DLD1 (cell line): ENCODE measurements around the gene TMOD3.
"Not testable (repeated sequence)": the region's sequence is repeated elsewhere in the genome, so short reads cannot be mapped to it uniquely, and the experiment has no call there.

Experiments
- in situ Hi-C: cut with HindIII; loops from 2 replicates; pipeline ENCODE4 v1.10.0; 2017; ENCODE audit warnings: low sequenced_read_pairs

Gene TMOD3

DNA sequence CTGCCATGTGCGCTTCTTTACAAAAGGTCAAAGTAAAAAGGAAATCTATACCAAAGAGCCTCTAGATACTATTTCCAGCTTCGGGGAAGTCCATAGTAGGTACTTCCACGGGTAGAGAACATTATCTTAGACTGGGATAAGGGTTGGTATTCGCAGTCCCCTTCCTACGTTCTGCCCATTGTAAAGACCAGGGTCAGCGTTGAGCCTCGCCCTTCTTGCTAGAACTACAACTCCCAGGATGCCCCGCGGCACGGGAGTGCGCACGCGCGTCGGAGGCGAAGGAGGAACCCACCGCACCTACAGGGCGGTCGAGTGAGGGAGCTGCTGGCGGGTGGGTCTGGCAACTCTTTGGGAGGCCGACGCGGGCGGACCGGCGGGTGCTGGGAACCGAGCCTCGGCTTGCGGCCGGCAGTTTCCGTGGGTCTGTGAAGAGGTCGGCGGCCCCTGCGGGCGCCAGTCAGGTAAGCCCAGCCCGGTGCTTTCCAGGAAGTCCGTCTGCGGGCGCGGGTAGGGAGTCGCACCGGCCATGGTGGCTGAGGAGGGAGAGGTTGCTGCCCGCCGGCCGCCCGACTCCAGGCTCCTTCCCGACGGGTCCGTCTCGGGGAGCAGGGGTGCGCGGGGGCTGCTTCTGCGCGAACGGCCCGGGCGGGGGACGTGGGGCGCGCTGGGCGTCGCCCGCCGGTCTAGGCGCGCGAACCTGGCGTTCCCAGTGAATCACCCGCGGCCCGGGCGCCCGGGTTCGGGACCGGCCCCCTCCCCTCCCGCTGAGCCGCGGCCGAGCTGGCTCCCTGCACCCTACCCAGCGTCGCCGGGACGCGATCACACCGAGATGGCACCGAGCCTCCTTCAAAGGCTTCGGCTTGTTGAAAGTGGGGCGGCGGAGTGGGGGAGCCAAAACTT lies at the start of gene TMOD3:
Gene TMOD3 (plus strand): TSS at position 278 of the 900 bp plus-strand sequence. CDS start 33,232 bp downstream, outside the sequence.
- in situ Hi-C loops, result no loop called here

DNA sequence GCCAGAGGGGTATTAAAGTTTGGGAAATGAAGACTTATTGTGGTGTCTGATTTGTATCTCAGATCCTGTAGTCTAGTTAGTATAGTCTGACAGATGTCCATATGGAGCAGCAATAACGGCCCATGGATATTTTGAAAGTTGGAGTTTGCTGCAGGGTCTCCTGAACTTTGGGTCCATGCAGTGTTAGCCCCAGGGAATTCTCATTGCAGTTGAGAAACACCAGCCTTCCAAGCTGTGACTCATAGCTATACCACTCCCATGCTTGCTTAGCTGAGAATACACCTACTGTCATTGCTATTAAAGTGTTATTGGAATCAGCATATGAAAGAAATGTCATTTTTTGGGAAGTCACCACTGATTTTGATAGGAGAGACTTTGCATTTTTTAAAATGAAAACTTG lies 48.8 kb upstream of the TMOD3 start:
- in situ Hi-C loops, result no loop called here

DNA sequence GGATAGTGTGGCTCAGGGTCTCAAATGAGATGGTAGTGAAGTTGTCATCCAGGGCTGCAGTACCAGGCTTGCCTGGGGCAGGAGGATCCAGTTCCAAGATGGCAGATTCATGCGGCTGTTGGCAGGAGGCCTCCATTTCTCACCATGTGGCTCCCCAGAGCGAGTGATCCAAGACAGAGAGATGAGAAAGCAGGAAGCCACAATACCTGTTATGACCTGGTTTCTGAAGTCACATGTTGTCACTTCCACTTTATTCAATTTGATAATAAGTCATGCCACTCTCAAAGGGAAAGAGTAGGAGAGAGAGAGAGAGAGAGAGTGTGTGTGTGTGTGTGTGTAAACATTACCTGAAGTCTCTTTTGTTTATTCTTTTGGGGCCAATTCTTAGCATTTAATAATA lies 47.9 kb upstream of the TMOD3 start:
- in situ Hi-C loops, result no loop called here

DNA sequence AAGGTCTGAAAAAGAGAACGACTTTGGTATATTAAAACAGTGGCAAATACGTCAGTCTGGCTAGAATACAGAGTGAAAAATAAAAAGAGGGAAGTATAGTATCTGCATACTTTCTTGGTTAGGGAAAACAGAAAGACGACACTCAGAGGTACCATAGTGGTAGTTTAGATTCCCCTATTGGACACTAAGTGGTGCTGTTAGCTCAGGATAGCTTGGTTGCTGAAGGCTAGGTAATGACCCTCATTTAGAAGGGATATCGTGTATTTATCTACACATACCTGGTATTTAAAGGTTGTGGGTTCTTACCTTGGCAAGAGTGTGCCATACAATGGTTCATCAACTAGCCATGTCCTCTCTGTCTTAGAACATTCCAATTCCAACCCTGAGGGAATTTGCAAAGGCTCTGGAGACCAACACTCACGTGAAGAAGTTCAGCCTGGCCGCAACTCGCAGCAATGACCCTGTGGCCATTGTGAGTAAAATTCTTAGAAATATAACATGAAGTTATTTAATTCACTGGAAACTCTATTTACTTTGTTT lies 47.0 kb upstream of the TMOD3 start:
- in situ Hi-C loops, result no loop called here

DNA sequence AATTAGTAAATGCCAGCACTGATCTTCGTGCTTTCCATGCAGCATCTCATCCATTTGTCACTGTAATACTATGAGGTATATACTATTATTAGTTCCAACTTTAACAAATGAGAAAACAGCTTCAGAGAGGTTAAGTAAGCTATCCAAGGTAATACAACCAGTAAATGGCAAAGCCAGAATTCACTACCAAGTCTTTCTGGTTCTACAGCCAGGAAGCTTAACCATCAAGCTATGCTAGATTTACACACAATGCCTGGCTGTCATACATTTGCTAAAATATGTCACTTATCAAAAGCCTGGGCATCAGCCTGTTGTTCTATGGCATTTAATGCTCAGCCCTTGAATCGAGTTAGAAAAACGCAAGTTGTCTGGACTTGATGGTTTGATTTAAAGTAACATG lies 45.5 kb upstream of the TMOD3 start:
- in situ Hi-C loops, result no loop called here

DNA sequence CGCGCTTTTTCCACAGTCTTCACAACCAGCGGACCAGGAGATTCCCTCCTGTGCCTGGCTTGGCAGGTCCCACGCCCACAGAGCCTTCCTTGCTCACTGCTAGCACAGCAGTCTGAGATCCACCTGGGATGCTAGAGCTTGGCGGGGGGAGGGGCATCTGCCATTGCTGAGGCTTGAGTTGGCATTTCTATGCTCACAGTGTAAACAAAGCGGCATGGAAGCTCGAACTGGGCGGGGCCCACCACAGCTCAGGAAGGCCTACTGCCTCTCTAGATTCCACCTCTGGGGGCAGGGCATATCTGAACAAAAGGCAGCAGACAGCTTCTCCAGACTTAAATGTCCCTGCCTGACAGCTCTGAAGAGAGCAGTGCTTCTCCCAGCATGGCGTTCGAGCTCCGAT lies 42.3 kb upstream of the TMOD3 start:
- in situ Hi-C loops, result not testable (repeated sequence)

DNA sequence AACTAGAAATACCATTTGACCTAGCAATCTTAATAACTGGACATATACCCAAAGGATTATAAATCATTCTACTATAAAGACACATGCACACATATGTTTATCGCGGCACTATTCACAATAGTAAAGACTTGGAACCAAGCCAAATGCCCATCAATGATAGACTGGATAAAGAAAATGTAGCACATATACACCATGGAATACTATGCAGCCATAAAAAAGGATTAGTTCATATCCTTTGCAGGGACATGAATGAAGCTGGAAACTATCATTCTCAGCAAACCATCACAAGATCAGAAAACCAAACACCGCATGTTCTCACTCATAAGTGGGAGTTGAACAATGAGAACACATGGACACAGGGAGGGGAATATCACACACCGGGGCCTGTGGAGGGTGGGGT lies 37.0 kb upstream of the TMOD3 start:
- in situ Hi-C loops, result not testable (repeated sequence)

DNA sequence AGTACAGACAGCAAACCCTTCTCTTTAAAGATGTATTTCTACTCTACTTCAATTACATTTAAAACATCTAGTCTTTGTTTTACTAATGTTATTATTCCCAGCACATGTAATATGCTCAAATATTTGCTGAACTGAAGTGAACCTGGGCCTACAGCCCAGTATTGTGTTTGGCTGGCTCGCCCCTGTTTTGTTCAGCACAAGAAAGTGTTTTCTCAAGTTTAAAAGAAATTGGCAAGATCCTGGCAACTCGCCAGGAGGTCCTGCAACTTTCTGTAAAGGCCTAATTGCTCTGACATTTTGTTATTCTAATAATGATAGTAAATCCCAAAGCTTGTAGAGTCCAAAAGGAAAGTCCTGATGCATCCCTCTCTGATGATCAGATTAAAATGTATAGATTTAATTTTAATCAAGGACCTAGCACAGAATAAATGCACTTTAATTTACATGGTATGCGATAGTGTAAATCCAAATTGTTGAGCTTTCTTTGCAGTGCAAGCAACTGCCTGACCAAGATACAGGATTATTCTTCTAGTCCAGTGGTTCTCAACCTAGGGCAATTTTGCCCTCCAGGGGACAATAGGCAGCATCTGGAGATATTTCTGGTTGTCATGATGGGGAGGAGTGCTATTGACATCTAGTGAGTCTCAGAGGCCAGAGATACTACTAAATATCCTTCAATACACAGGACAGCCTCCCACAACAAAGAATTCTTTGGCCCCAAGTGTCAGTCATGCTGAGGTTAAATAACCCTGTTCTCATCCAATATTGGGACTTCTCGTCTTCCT lies 35.7 kb upstream of the TMOD3 start:
- in situ Hi-C loops, result no loop called here

DNA sequence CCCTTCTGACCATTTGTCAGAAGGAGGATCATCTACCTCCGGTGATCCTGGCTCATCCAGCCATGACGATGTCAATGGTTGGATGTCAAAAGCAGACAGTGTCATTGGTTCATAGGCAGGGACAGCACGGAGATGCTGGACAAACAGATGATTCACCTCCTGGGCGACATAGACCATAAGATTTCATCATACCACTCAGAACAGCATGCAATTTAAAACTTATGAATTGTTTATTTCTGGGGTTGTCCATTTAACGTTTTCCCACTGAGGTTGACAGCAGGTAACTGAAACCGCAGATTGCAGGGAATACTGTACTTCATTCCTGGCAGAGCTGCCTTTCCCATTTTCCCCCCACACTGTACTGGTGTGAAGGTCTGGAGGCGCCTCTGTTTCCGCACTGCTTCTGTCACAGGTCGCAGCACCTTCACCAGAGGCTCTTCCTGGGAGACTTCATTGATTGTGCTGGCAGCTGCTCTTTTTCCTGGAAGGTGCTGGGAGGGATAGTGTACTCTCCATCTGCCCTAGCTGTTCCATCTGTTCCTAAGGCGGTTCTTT lies 32.5 kb upstream of the TMOD3 start:
- in situ Hi-C loops, result no loop called here

DNA sequence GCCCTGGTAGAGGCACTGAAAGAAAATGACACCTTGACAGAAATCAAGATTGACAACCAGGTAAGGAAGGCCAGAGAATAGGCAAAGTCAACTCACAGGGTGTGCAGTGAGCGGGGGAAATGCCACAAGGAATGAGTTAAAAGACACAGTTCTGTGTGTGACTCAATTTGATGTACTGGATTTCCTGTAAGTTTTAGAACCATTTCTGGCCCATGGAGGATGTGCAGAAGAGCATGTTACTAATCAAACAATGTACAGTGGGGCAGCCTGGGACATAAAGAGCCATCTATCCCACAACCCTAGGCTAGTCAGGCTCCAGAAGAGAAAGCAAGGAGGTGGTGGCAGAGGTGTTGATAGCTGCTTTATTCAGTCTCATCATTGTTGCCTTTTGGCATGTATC lies 31.2 kb upstream of the TMOD3 start:
- in situ Hi-C loops, result no loop called here

DNA sequence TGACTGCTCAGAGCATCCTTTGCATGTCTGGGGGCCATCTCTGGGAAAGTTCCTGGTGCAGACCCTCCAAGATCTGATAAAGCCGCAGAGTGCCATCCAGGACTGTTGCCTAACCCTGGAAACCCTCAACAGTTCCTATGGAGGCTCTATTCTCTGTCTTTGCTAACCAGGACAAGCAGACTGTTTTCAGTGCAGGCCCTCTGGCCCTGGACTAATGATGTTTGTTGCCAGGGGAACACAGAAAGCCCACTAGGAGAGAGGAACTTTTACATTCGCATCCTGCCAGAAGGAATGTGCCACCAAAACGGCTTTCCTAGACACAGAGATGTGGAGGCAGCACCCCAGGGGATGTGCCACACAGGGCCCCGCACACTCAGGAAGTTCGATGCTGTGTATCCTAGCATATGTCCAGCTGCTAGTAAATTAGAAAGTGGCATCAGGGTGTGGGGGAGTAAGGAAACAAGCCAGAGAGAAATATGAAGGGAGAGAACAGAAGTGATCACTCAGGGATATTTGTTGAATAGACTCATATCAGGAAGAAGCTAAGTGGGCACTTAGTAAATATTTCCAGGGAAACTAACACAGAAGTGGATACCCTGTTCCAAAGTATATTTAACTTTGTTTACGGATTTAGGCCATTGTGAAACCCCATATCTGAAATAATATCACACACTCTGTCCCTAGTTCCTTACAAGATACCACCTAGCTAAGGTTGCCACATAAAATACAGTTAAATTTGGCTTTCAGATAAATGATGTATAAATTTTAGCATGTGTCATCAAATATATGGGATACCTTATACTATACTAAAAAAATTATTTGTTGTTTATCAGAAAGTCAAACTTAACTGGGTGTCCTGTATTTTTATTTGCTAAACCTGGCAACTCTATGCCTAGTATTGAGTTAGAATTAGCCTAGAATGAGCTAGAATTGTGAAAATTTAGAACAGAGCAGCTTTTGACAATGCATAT lies 29.9 kb upstream of the TMOD3 start:
- in situ Hi-C loops, result no loop called here

DNA sequence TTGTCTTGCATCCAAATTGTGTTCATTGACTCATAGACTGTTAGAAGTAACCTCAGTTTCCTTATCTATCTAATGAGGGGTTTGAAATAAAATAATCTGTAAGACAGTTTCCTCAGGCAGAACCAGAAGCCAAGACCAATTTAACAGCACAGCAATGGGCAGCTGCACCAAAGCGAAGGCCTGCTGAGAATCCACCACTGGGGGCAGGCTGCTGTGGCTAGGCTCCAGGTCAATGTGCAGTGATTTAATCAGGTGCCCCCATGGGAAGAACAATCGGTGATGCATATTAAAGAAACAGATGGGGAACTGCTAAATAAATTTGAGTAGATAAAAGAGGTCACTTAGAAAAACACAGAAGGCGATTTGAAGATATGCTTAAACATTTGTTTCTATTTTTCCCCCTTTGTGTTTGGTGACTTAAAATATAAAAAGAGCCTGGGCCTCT lies 28.0 kb upstream of the TMOD3 start:
- in situ Hi-C loops, result no loop called here

DNA sequence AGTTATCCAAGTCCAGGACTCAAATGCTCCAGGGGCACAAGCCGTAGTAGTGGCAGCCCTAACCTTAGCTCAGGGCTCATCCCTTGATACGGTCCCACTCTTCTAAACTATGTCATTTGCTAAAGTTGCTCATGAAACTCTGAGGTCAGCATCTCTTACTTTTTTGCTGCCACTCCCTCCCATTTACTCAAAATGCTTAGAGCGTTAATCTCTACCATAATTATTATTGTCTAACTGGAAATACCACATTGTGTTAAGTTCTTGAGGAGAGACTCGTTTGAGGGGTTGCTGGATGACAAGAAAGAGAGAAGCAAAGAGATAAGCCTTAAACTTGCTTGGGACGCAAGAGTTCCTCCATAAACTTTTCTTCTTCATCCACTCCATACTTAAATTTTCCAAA lies 26.9 kb upstream of the TMOD3 start:
- in situ Hi-C loops, result no loop called here

DNA sequence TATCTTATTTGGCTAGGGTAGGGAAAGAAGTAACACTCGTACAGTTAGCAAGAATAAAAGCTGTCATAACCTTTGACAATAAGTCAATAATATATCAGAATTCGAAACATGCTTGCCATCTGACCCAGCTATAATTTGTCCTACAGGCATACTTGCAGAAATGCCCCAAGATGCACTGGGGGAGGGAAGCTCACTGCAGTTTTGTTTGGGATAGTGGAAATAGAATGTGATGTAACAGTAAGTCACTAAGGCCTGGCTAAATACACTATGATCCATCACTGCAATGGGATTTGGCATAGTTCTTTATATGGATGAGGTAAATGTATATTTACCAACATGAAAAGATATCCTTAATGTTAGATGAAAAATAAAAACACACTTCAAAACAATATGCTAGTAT lies 25.5 kb upstream of the TMOD3 start:
- in situ Hi-C loops, result no loop called here

DNA sequence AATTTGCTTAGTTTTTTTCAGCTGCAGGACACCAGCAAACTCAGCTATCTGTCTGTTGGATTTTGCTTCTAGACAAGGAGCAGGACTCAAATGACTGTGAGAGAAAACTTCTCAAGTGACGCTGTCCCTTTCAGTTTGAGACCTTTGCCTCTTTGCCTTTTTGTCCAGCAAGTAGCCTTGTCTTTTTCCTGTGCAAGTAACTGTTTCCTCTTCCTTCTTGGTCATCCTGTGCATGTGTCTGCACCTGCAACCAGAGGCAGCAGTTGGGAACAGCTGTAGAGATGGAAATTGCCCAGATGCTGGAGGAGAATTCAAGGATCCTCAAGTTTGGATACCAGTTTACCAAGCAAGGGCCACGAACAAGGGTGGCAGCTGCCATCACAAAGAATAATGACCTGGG lies 23.3 kb upstream of the TMOD3 start:
- in situ Hi-C loops, result no loop called here

DNA sequence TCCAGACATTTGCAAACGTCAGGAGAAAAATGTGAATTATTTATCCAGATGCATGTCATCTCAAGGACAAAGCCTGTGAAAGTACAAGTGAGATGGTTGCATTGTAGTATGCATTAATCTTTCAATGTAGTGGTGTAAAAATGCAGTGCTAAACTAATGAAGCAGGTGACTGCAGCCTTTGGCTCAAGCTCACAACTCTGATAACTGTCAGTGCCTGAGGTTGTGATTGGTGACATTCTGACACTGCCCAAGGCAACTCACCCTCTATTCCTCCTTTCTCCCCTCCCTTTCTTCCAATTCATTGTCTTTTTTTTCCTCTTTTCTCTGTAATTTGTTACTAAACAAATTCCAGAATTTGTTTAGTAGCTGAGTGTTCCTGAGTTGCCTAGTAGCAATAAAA lies 20.0 kb upstream of the TMOD3 start:
- in situ Hi-C loops, result no loop called here

DNA sequence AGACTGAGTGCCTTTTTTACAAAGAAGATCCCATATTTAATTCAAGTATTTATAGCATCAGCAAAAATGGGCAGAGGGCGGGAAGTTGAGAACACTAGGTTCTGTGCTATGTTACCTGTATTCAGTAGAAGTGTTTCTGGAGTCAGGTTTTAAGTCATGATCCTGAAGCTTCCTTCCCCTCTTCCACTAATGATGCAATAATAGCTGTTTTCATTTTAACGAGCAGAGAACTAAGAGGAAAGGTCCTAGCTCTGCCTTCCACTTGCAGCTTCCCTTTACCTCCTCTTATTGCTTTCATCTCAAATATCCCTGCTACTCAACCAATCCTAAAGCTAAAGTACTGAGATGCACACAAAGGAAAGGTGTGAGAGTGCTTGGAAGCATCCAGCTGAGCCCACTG lies 16.9 kb upstream of the TMOD3 start:
- in situ Hi-C loops, result no loop called here

DNA sequence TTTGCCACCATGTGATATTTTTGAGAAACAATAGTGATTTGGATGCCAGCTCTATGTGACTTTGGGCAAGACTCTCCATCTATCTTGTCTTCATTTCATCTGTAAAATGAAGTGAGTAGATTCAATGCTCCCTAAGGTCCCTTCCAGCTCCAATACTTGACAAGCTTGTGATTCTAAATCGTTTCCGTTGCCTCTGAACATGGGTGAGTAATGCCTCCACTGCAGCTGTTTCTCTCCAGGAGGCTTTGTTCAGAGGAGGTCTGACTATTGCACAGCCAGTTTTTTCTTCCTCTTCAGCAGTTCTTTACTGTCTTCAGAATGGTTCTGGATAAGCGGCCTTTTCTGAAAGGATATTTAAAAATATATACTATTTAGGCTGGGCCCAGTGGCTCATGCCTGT lies 14.8 kb upstream of the TMOD3 start:
- in situ Hi-C loops, result no loop called here

DNA sequence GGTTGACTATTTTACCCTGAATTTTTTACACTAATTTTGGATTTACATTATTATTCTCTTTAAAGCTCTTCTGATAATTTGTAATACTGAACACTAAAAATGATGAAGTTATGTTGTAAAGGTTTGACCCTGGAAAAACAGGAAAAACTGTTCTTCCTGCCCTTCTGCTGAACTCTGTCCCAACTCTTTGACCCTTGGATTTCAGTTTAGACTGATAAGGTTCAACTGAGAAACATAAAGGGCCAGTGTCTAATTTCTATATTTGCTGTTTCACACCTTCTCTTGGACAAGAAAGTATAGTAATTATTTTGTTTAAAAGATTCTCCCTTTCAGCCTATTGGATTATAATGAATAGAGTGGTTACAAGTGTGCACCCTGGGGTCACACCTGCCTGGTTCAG lies 12.8 kb upstream of the TMOD3 start:
- in situ Hi-C loops, result no loop called here

DNA sequence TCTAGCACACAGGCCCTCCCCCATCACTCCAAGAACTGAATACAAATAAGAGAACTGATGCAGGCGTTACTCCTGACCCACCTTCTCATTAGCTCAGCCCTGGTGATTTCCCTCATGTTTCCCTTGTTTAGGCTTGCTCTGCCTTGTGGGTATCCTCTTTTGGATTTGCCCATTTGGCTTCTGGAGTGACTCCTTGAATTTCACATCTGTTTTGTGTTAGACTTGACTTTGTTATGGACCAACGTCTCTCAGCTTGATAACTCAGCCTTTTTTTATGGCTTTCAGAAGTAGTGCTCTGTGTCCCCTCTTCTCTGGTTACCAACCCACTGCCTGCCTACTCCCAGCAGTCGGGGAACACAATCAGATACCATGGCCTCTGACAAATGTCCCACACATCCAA lies 11.3 kb upstream of the TMOD3 start:
- in situ Hi-C loops, result no loop called here
